Measurements from ENCODE around the gene UBAC1. TPM values are rescaled to one million over a fixed set of nuclear protein-coding genes. Genes with fewer than 3 reads are reported as not detected.

UBAC1 gene
- total RNA-seq, 4 donors from 2014 or later = 218 to 263 (median 248) TPM

DNA sequence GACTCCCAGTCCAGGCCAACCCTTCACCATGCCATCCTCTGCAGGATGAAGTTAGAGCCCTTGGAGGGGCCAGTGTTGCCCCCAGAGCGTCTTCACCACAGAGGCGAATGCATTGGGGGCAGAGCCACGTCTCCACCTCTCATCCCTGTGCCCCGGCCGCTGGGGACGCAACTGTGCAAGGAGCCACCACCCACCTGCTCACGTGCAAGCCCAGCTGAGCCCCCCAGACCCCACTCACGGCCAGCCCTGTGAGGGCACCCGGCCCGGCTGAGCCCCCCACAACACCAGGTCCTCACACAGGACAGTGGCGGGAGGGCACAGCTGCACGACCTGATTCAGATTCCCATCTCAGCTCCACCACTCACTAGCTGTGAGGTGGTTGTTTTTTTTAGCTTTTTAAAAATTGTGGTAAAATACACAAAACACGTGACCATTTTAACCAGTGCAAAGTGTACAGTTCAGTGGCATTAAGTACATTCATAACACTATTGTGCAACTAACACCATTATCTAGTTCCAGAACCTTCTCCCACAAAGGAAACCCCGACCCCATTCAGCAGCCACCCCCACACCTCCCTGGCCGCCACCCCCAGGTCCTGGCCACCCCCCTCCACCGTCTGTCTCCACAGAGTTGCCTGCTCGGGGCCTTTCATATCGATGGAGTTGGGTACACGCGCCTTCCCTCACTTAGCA, 33.5 kb upstream of the UBAC1 start:
- Histone ChIP-seq H3K36me3 (no peaks in the 10 kb centered on the region), H3K27ac (no peak overlapping the region), H3K27me3 (peaks cover 0 to 8% (median 0%) of the 10 kb centered on the region in 3 donors), H3K4me1 (peaks cover 22 to 24% of the 10 kb centered on the region in 2 donors), H3K4me3 (no peak overlapping the region), H3K9me3 (no peaks in the 10 kb centered on the region)
- intact Hi-C loops (cut with DNase I; ENCODE audit: low total_unique reads) (no loop called here), in situ Hi-C loops (cut with MboI; ENCODE audit: low sequenced_read_pairs in 4 of 4) (no loop called here)
- no peak for ATAC-seq
- no peak for DNase-seq
- TF ChIP-seq CTCF (IDR thresholded peaks at IDR 0.05 in 4 of 5, conservative IDR thresholded peaks at IDR 0.05 in 1 of 5) (no peak), POLR2A (IDR thresholded peaks at IDR 0.05) (no peak)

DNA sequence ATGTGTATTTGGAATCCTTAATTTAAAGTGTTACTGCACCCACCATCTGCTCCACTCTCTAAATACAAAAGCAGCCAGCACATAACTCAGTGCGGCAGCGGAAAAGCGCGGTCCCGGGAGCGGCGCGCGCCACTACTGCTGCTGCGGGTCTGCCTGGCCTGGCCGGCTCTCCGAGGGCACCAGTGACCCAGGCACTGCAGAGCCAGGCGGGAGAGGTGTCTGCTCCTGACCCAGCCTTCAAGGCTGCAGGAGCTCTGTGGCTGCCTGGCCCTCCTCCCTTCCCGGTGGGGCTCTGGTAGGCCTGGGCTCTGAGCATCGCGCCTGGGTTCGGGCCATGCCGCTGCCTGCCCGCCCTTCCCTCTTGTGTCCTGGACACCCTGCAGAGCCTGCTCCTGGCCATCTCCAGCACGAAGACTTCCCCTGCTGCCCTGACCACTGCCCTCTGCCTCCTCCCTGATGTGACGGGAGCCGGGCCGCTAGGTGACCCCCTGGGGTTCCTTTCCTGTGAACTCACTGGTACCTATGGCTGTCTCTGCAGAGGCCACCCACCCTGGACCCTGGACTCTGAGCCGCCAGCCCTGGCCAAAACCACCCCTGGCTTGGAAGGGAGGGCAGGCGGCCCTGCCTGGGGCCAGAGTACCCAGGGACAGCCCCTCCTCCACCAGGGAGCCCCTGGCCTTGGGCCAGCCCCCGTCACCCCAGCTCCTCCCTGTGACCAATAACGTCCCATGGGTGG, 32.8 kb upstream of the UBAC1 start:
- H3K4me1 ChIP-seq = peaks cover 22 to 24% of the 10 kb centered on the region in 2 donors
- TF ChIP-seq CTCF (IDR thresholded peaks at IDR 0.05 in 4 of 5, conservative IDR thresholded peaks at IDR 0.05 in 1 of 5) (no peak), POLR2A (IDR thresholded peaks at IDR 0.05) (no peak)
- H3K4me3 ChIP-seq = no peak overlapping the region
- in situ Hi-C loops (cut with MboI; ENCODE audit: low sequenced_read_pairs in 4 of 4) (no loop called here), intact Hi-C loops (cut with DNase I; ENCODE audit: low total_unique reads) (no loop called here)
- H3K36me3 ChIP-seq = no peaks in the 10 kb centered on the region
- peaks cover 0 to 11% (median 0%) of the 10 kb centered on the region in 3 donors for H3K27me3 ChIP-seq
- ATAC-seq (no peak), DNase-seq (no peak)
- no peaks in the 10 kb centered on the region for H3K9me3 ChIP-seq
- peak overlapping the region in 3 of 4 donors; percentile 76 to 83 (median 79) for H3K27ac ChIP-seq

GRCh38 chr9:135993409-135993742, 32.2 kb upstream of the UBAC1 start:
- Histone ChIP-seq H3K36me3 (no peaks in the 10 kb centered on the region), H3K4me3 (peak overlapping the region in 2 of 4 donors; percentile 31 to 32), H3K27me3 (peaks cover 0 to 11% (median 0%) of the 10 kb centered on the region in 3 donors), H3K4me1 (peaks cover 22 to 24% of the 10 kb centered on the region in 2 donors), H3K27ac (peak overlapping the region; percentile 76 to 83 (median 78)), H3K9me3 (no peaks in the 10 kb centered on the region)
- DNase-seq (no peak), ATAC-seq (no peak)
- in situ Hi-C loops (cut with MboI; ENCODE audit: low sequenced_read_pairs in 4 of 4) (no loop called here), intact Hi-C loops (cut with DNase I; ENCODE audit: low total_unique reads) (no loop called here)
- TF ChIP-seq CTCF (IDR thresholded peaks at IDR 0.05 in 4 of 5, conservative IDR thresholded peaks at IDR 0.05 in 1 of 5) (no peak), POLR2A (IDR thresholded peaks at IDR 0.05) (no peak)

DNA sequence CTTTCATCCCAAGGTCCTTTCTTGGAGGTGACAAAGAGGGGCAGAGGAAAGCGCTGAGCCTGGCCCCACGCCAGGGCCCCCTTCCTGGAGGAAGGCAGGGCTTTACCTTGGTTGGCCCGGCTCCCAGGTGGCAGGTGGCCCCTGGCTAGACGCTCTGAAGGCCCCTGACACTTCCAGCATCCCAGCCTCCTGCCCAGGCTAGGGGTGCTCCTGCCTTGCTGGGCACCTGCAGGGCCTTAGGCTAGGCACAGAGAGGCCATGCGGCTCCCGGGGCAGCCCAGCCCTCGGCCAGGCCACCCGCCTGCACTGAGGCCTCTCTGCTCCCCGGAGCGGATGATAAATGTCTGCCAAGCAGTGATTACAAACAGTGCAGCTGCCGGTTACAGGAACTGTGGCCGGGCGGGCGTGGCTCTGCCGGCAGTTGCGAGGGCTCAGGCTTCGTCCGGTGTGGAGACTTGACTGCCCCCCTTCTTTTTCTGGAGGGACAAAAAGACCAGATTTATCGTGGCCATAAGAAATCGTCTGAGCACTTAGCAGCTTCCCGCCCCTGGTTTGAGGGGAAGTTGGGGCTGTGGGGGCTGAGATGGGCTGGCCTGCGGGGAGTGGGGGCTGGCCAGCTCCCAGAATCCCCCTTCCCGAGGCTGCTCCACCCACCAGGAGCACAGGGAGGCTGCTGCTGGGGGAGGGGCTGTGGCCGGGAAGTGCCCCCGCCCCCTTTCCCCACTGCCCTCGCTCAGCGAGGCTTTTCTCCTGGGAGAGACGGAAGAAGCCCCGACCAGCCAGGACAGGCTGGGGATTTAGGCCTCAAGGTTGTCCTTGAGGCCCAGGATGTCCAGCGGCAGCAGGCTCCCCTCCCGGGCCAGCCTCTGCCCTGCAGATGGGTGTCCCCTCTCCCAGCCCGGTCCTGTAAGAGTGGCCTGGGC, 31.6 kb upstream of the UBAC1 start:
- peaks cover 22 to 24% of the 10 kb centered on the region in 2 donors for H3K4me1 ChIP-seq
- TF ChIP-seq POLR2A (IDR thresholded peaks at IDR 0.05) (peak in 1 of 2 donors; percentile 30), CTCF (IDR thresholded peaks at IDR 0.05 in 4 of 5, conservative IDR thresholded peaks at IDR 0.05 in 1 of 5) (no peak)
- H3K36me3 ChIP-seq = no peaks in the 10 kb centered on the region
- peak; percentile 59 to 71 for DNase-seq
- H3K27me3 ChIP-seq = peaks cover 0 to 11% (median 0%) of the 10 kb centered on the region in 3 donors
- in situ Hi-C loops (cut with MboI; ENCODE audit: low sequenced_read_pairs in 4 of 4) = no loop called here
- peak overlapping the region; percentile 76 to 83 (median 78) for H3K27ac ChIP-seq
- peak overlapping the region; percentile 31 to 43 (median 34) for H3K4me3 ChIP-seq
- H3K9me3 ChIP-seq = no peaks in the 10 kb centered on the region
- intact Hi-C loops (cut with DNase I; ENCODE audit: low total_unique reads) = no loop called here
- ATAC-seq = peak; percentile 79 to 83

Measured in gastrocnemius medialis (tissue), 4 donors.